H9 (cell line): ENCODE measurements around the gene RAPGEF6. TPM values are rescaled to one million over a fixed set of nuclear protein-coding genes. Genes with fewer than 3 reads are reported as not detected.

Source experiments
- DNase-seq: peaks from one replicate; pipeline ENCODE4 v3.0.0-alpha.2; 2017
- H2AFZ ChIP-seq: one replicate; pipeline ENCODE4 v1.6.1; 2013; ENCODE audit warnings: mild to moderate bottlenecking, low read length, control low read depth, moderate library complexity
- H2AK5ac ChIP-seq: 2 replicates; pipeline ENCODE4 v1.6.1; 2013; ENCODE audit warnings: low read length, control low read depth, mixed read lengths; ENCODE audit not compliant: insufficient read length
- H2BK120ac ChIP-seq: one replicate; pipeline ENCODE4 v1.6.1; 2013; ENCODE audit warnings: low read depth, mild to moderate bottlenecking, low read length, control low read depth, inconsistent platforms; ENCODE audit not compliant: poor library complexity, severe bottlenecking
- H2BK12ac ChIP-seq: 2 replicates; pipeline ENCODE4 v1.6.1; 2013; ENCODE audit warnings: low read length, control low read depth, mixed read lengths, low read depth; ENCODE audit not compliant: insufficient read length
- H2BK15ac ChIP-seq: 2 replicates; pipeline ENCODE4 v1.6.1; 2013; ENCODE audit warnings: low read depth, low read length, control low read depth
- H2BK20ac ChIP-seq: one replicate; pipeline ENCODE4 v1.6.1; 2013; ENCODE audit warnings: low read depth, mild to moderate bottlenecking, low read length, control low read depth, inconsistent platforms; ENCODE audit not compliant: poor library complexity, severe bottlenecking
- H2BK5ac ChIP-seq: 2 replicates; pipeline ENCODE4 v1.6.1; 2013; ENCODE audit warnings: low read length, control low read depth, mixed read lengths; ENCODE audit not compliant: insufficient read length
- H3K14ac ChIP-seq: 2 replicates; pipeline ENCODE4 v1.6.1; 2013; ENCODE audit warnings: low read length, control low read depth; ENCODE audit not compliant: insufficient read depth
- H3K18ac ChIP-seq: 2 replicates; pipeline ENCODE4 v1.6.1; 2013; ENCODE audit warnings: low read depth, mild to moderate bottlenecking, mixed read lengths, low read length, control low read depth; ENCODE audit not compliant: insufficient read length
- H3K23ac ChIP-seq: 2 replicates; pipeline ENCODE4 v1.6.1; 2013; ENCODE audit warnings: low read length, control low read depth, mixed read lengths, low read depth; ENCODE audit not compliant: insufficient read length
- H3K23me2 ChIP-seq: 2 replicates; pipeline ENCODE4 v1.6.1; 2013; ENCODE audit warnings: low read depth, mild to moderate bottlenecking, mixed read lengths, low read length, control low read depth; ENCODE audit not compliant: insufficient read length, poor library complexity, severe bottlenecking
- H3K27ac ChIP-seq: 2 replicates; pipeline ENCODE4 v1.5.1; 2013; ENCODE audit warnings: low read length, control low read depth, mixed read lengths, low read depth; ENCODE audit not compliant: insufficient read length
- H3K27me3 ChIP-seq: 2 replicates; pipeline ENCODE4 v1.6.1; 2013; ENCODE audit warnings: low read length, control low read depth, inconsistent platforms; ENCODE audit not compliant: insufficient read depth
- H3K4ac ChIP-seq: 2 replicates; pipeline ENCODE4 v1.6.1; 2013; ENCODE audit warnings: low read depth, mild to moderate bottlenecking, control low read depth, inconsistent platforms, low read length, moderate library complexity
- H3K4me1 ChIP-seq: 2 replicates; pipeline ENCODE4 v1.6.1; 2013; ENCODE audit warnings: low read length, control low read depth, inconsistent platforms; ENCODE audit not compliant: insufficient read depth
- H3K4me2 ChIP-seq: 2 replicates; pipeline ENCODE4 v1.6.1; 2013; ENCODE audit warnings: low read length, control low read depth, mixed read lengths; ENCODE audit not compliant: insufficient read length, insufficient read depth
- H3K56ac ChIP-seq: 2 replicates; pipeline ENCODE4 v1.6.1; 2013; ENCODE audit warnings: low read depth, mild to moderate bottlenecking, mixed read lengths, low read length, control low read depth; ENCODE audit not compliant: insufficient read length
- H3K79me1 ChIP-seq: 2 replicates; pipeline ENCODE4 v1.6.1; 2013; ENCODE audit warnings: low read depth, mild to moderate bottlenecking, moderate library complexity, low read length, control low read depth, inconsistent platforms; ENCODE audit not compliant: insufficient read depth, poor library complexity, severe bottlenecking
- H3K79me2 ChIP-seq: 2 replicates; pipeline ENCODE4 v1.6.1; 2013; ENCODE audit warnings: low read length, control low read depth, inconsistent platforms; ENCODE audit not compliant: insufficient read depth
- H3K9ac ChIP-seq: 2 replicates; pipeline ENCODE4 v1.6.1; 2013; ENCODE audit warnings: low read length, control low read depth, mixed read lengths; ENCODE audit not compliant: insufficient read length; ENCODE audit errors: extremely low read depth
- H3K9me3 ChIP-seq: one replicate; pipeline ENCODE4 v1.6.1; 2013; ENCODE audit warnings: low read depth, low read length, inconsistent platforms; ENCODE audit not compliant: control insufficient read depth
- H3T11ph ChIP-seq: one replicate; pipeline ENCODE4 v1.6.1; 2013; ENCODE audit warnings: mild to moderate bottlenecking, low read length, control low read depth, inconsistent platforms
- H4K20me1 ChIP-seq: one replicate; pipeline ENCODE4 v1.6.1; 2013; ENCODE audit not compliant: control insufficient read depth, insufficient read length, insufficient read depth
- H4K5ac ChIP-seq: 2 replicates; pipeline ENCODE4 v1.6.1; 2013; ENCODE audit warnings: low read depth, mild to moderate bottlenecking, mixed read lengths, low read length, control low read depth; ENCODE audit not compliant: insufficient read length
- H4K8ac ChIP-seq: replicated peaks from 2 replicates; pipeline ENCODE4 v1.6.1; 2013; ENCODE audit warnings: low read length, control low read depth, mixed read lengths, low read depth; ENCODE audit not compliant: insufficient read length
- H4K91ac ChIP-seq: 2 replicates; pipeline ENCODE4 v1.6.1; 2013; ENCODE audit warnings: low read depth, mild to moderate bottlenecking, moderate library complexity, mixed read lengths, low read length, control low read depth; ENCODE audit not compliant: insufficient read length
- H3K27ac Mint-ChIP-seq, 3 experiments: 2 replicates in 2 of 3; 3 replicates in 1 of 3; pipeline ENCODE4 v1.8.0; 2020 to 2021; ENCODE audit warnings: mixed read lengths in 3 of 3, mild to moderate bottlenecking in 1 of 3, moderate library complexity in 1 of 3
- H3K27me3 Mint-ChIP-seq: 2 replicates; pipeline ENCODE4 v1.8.0; 2021; ENCODE audit warnings: low read depth, mild to moderate bottlenecking, moderate library complexity, mixed read lengths
- H3K36me3 Mint-ChIP-seq, 3 experiments: 2 replicates in 2 of 3; 3 replicates in 1 of 3; pipeline ENCODE4 v1.8.0; 2020 to 2021; ENCODE audit warnings: low read depth in 3 of 3, mixed read lengths in 3 of 3; ENCODE audit not compliant: insufficient read depth in 1 of 3
- H3K4me1 Mint-ChIP-seq, 2 experiments: 2 replicates each; pipeline ENCODE4 v1.8.0; 2020; ENCODE audit warnings: mixed read lengths in 2 of 2
- H3K4me3 Mint-ChIP-seq, 2 experiments: 2 replicates in 1 of 2; 3 replicates in 1 of 2; pipeline ENCODE4 v1.8.0; 2020 to 2021; ENCODE audit warnings: mild to moderate bottlenecking in 2 of 2, mixed read lengths in 2 of 2, moderate library complexity in 1 of 2
- H3K9me3 Mint-ChIP-seq, 2 experiments: 2 replicates in 1 of 2; 3 replicates in 1 of 2; pipeline ENCODE4 v1.8.0; 2020; ENCODE audit warnings: mild to moderate bottlenecking in 2 of 2, mixed read lengths in 2 of 2, moderate library complexity in 1 of 2
- CTCF ChIP-seq: fragments of 200-600 bp; sonication (generic); conservative IDR thresholded peaks from 3 replicates; pipeline ENCODE4 v1.8.0; 2021; ENCODE audit warnings: antibody characterized with exemption, mild to moderate bottlenecking
- total RNA-seq: library from RNA; stranded (reverse); gene quantifications from 2 replicates; pipeline ENCODE4 v1.2.1, GENCODE V29; 2021

Gene RAPGEF6
- total RNA-seq, 1 experiment from 2014 or later = 19.7 TPM

DNA sequence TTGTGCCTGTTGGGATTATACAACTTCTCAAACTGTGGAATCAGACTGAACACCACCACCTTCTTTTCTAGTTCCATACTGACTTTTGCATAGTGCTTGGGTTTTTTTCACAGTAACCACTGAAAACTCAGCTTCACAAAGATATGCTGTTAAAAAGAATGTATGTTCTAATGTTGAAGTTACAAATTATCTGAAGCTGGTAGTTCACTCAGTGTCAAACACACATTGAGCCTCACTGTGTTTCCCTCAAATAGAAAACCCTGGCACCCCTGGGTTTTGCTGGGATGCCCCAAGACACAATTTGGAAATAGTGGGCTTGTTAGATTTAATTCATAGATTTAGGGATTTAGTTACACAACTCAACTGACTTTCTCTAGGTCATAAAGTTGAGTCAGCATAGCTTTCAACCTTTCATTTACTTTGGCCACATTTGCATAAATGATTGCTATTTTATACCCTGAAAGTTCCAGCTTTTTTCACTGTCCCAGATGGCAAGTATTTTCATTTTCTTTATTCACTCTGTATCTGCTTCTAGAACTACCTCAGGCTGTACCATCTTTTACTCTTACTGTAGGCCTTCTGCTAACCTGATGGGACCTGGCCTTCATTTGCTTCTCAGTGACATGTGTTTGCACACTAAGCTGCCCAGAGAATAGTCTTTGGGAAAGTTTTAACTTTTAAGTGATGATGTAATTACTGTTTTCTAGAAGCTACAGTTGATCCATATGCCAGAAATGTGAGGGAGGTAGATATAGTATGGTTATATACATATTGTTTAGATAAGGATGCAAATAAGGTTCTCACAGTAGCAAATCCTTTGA lies 256.1 kb downstream of the RAPGEF6 start:
- H3K18ac ChIP-seq = no peak overlapping the region
- H2BK20ac ChIP-seq = no peak overlapping the region
- no peaks in the 10 kb centered on the region for H3K79me2 ChIP-seq
- no peak overlapping the region for H4K8ac ChIP-seq
- no peak overlapping the region for H3K14ac ChIP-seq
- H3K27me3 ChIP-seq = no peaks in the 10 kb centered on the region
- H3K4me1 ChIP-seq = no peaks in the 10 kb centered on the region
- no peak overlapping the region for H2BK120ac ChIP-seq
- no peak overlapping the region for H3T11ph ChIP-seq
- no peaks in the 10 kb centered on the region for H3K79me1 ChIP-seq
- no peak overlapping the region for H4K5ac ChIP-seq
- no peak overlapping the region for H4K91ac ChIP-seq
- no peak overlapping the region for H2AK5ac ChIP-seq
- H2BK5ac ChIP-seq = no peak overlapping the region
- no peaks in the 10 kb centered on the region for H4K20me1 ChIP-seq
- no peaks in the 10 kb centered on the region for H3K9me3 ChIP-seq
- no peak overlapping the region for H3K56ac ChIP-seq
- H3K36me3 Mint-ChIP-seq = no peaks in the 10 kb centered on the region
- no peak overlapping the region for H2BK15ac ChIP-seq
- no peak for TF ChIP-seq CTCF
- H3K4me1 Mint-ChIP-seq = peaks cover 4 to 9% of the 10 kb centered on the region in 2 experiments; a peak in 1 of 4 replicates
- H3K27ac ChIP-seq = no peak overlapping the region
- peak overlapping the region in 1 of 3 experiments; percentile 23; a peak in 1 of 7 replicates for H3K27ac Mint-ChIP-seq
- H2AFZ ChIP-seq = no peak overlapping the region
- no peak overlapping the region for H3K9ac ChIP-seq
- no peaks in the 10 kb centered on the region for H3K23me2 ChIP-seq
- H3K4ac ChIP-seq = no peak overlapping the region
- no peaks in the 10 kb centered on the region for H3K27me3 Mint-ChIP-seq
- H3K9me3 Mint-ChIP-seq = no peaks in the 10 kb centered on the region
- H3K23ac ChIP-seq = no peak overlapping the region
- no peak for DNase-seq
- no peak overlapping the region for H3K4me2 ChIP-seq
- H3K4me3 Mint-ChIP-seq = no peak overlapping the region
- H2BK12ac ChIP-seq = no peak overlapping the region
